Fibroblast of skin of left biceps (primary cell): ENCODE results near the gene NR1H3.

ENCODE experiments used
- DNase-seq, 2 experiments: peaks; one replicate each; pipeline ENCODE4 v3.0.0-alpha.2; 2013; ENCODE audit warnings: low read depth in 2 of 2

Gene NR1H3

DNA sequence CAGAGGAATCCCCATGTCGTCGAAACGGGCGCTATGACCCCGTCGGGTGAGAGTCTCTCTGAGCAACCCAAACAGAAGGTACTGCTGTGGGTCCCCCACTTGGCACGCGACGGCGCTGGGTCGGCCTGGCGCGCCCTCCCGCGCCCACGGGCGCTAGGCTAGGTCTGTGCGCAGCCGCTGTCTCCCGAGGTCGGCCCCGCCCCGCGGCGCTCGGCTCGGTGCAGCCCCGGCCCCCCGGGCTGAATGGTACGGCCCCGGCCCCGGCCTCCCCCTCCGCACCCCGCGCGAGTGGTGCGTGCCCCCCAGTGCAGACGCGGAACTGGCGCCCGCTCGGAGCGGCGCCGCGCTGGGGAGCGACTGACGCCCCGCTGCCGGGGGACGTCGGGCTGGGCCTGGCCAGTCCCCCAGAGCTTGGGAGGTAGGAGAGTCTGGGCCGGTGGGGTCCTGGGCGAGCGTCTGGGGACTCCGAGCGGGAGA, 12.1 kb downstream of the NR1H3 start, which contains the start of gene MADD:
Gene MADD, plus strand, starts transcription at position 305 of the 477 bp plus-strand sequence.
- DNase-seq, result peak; percentile 65 to 69

DNA sequence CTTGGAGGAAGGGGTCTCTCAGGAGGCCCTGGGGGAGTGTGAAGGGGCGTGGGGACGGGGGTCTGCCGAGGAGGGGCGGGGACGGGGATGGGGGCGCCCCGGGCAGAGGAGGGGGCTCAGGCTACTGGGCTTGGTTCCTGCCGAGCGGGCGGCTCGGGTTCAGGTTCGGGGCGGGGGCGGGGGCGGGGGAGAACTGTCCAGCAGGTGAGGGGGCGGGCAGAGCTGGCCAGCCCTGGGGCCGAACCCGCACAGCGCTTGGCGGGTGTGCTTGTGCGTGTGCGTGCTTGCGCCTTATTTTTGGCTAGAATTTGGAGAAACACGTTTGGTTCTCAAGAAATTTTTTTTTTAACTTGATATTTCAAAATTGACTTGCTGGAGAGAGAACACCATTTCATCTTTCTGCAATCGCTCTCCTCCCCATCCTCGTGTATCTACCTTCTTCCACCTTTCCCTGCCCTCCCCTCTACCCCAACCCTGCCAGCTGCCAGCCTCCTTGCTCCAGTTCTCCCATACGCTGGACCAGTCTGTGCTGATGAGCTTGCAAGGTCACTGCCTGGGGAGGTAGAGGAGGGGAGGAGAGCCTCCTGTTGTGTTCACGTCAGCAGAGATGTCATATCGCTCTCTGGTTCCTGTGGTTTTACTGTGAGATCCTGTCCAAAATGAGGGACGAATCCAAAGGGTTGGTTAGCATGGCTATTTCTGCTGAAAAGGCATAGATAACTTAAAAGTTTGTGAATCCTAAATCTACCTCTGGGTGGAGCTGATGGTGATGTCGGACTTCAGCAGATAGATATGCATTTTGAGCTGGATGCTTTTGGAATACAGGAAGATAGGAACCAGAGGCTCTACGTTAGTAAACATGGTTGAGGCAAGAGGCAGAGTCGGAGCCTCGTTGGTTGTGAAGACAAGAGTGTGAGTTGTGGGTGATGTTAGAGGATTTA, 12.8 kb downstream of the NR1H3 start:
- no peak for DNase-seq

DNA sequence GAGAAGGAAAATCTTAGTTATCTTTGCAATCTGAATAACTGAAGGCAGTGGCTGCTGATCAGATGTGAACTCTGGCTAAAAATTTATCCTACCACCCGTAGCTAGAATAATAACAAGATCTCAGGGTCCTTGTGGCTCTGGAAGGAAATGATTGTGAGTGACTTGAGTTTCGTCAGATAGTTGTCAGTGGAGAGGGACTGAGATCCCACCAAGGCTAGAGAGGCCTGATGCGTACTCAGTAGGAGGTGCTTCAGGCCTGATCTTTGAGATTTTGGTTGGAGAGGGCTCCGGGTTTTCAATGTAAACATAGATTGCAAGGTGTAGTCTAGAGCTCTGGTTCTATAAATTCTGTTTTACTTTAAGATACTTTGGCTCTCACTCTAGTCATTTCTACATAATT, 13.5 kb downstream of the NR1H3 start:
- no peak for DNase-seq

DNA sequence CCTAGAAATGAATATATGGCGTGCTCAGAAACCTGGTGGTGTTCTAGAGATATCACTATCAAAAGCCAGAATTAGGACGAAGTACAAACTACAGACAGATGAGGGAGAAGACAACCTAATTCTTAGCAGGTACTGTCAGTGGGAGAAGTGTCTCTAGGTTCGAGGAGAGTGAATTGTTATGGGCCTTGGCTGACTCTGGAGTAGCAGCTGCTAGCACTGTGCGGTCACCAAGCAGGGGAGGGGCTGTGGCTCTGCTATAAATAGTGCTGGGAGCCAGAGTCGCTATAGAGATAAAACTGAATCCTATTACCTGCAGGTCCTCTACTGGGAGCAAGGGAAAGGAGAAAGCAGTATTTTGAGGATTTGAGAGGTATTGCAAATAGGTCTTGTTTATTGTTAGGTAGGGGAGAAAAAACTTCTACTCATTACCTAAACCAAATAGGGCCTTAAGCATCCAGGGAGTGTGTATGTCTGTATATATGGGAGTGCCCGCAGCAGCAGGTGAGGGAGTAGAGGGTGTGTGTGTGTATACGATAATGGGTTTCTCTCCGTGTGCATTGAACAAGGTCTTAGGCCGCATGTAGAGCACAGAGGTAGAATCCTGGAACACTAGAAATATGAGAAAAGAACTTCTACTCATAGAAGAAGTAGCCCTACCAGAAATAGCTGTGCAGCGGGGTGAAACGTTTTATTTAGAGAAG, 14.3 kb downstream of the NR1H3 start:
- DNase-seq, result no peak

DNA sequence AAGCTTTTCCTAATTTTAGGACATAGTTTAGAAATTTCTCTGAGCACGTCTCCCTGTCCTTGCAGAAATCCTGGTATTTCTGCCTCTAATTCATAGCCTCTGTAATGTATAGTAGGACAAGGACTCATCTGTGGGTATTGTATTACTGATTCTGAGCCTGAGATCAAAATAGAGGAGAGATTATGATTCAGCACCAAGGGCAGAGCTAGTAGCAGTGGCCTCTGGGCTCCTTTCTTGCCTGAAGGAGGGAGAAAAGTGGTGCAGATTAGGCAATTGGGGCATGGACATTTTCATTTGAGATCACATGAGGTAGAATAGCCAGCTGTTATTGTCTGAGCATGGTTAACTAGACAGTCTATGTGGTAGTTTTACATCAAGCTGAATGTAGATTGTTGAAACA, 14.9 kb downstream of the NR1H3 start:
- no peak for DNase-seq

DNA sequence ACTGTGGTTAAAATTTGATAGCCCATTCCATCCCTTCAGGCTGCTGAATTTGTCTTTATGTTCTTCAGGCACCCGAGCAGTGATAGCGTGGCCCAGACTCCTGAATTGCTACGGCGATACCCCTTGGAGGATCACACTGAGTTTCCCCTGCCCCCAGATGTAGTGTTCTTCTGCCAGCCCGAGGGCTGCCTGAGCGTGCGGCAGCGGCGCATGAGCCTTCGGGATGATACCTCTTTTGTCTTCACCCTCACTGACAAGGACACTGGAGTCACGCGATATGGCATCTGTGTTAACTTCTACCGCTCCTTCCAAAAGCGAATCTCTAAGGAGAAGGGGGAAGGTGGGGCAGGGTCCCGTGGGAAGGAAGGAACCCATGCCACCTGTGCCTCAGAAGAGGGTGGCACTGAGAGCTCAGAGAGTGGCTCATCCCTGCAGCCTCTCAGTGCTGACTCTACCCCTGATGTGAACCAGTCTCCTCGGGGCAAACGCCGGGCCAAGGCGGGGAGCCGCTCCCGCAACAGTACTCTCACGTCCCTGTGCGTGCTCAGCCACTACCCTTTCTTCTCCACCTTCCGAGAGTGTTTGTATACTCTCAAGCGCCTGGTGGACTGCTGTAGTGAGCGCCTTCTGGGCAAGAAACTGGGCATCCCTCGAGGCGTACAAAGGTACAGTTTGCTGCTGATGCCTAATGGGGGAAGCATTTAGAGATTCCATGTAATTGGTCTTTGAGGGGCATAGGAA, 16.9 kb downstream of the NR1H3 start:
- no peak for DNase-seq

DNA sequence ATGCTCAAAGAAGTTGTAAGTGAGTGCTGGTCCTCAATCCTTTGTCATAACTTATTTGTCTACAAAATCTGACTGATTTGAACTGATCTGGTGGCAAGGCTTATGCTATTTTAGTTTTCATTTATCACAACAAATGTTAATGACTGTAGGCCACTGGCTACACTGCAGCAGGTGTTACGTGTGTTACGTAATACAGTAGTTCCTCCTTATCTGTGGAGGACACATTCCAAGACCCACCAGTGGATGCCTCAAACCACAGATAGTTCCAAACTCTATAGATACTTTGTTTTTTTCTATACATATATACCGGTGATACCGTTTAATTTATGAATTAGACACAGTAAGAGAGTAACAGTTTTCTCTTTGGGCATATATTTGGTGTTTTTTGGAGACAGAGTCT, 19.1 kb downstream of the NR1H3 start:
- DNase-seq, result no peak

DNA sequence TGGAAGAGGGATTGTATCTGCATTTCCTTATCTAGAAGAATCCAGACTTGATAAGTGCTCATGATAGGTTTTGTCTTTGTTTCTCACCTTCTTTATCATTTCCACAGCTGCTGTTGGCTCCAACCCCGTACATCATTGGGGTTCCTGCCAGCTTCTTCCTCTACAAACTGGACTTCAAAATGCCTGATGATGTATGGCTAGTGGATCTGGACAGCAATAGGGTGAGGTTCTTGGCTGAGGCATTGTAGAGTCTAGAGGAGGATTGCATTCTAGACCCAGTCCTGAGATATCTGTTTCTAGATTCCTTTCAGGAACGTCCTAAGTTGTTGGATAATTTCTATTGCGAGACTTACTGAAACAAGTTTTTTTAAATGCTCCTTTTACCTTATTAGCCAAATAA, 20.3 kb downstream of the NR1H3 start:
- no peak for DNase-seq

DNA sequence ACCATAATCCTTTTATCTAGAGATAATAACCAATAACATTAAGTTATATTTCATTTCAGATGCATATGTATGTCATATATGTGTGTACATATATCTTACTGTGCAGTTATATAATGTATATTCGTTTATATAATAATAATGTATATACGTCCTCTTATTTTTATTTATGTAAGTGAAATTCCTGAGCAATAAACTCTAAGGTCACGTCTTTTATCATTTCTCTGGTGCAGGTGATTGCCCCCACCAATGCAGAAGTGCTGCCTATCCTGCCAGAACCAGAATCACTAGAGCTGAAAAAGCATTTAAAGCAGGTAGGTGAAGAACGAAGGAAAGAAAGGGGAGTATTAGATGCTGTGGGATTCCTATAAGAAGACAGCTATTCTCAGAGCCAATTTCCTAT, 21.0 kb downstream of the NR1H3 start:
- DNase-seq, result no peak

DNA sequence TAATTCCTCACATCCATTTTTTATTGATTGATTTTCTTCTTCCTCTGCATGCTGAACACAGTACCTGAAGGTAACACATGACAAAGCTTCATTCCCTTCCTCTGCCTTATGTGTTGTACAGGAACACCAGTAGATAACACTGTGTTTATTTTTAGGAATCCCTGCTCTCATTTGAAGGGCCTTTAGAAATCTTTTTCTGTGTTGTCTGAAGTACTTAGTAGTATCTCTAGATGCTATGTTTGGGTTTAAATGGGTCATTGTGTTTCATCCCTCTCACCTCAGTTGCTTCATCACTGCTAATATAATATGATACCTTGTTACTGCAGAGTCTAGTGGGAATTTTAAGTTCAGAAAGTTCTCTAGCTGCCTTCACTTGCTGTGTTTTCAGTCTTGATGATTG, 22.3 kb downstream of the NR1H3 start:
- no peak for DNase-seq

DNA sequence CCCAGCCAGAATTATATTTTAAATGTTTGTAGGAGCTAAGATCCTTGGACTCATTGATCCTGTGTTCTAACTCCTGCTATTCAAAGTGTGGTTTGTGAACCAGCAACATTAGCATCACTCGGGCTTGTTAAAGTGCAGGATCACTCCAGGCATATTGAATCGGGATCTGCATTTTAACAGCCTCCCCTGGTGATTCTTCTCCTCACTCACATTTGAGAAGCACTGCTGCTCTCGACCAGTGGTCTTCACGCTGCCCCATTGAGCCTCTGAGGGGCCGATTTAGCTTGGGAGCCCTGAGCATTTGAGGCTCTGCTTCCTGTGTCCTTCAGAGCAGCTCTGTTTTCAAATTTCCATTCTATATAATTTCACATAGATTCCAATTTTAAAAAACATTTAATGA, 23.1 kb downstream of the NR1H3 start:
- no peak for DNase-seq

DNA sequence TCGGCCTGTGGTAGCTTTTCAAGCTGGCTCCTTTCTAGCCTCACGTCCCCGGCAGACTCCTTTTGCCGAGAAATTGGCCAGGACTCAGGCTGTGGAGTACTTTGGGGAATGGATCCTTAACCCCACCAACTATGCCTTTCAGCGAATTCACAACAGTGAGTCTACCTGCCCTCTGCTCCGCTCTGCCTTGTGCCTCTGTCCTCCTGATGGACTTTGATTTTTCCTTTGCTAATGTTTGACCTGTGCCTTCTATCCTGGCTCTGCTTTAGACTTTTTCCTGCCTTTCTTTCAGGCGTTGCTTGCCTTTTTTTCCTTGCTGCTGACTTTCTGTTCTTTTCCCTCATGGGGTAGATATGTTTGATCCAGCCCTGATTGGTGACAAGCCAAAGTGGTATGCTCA, 24.7 kb downstream of the NR1H3 start:
- DNase-seq, result no peak

DNA sequence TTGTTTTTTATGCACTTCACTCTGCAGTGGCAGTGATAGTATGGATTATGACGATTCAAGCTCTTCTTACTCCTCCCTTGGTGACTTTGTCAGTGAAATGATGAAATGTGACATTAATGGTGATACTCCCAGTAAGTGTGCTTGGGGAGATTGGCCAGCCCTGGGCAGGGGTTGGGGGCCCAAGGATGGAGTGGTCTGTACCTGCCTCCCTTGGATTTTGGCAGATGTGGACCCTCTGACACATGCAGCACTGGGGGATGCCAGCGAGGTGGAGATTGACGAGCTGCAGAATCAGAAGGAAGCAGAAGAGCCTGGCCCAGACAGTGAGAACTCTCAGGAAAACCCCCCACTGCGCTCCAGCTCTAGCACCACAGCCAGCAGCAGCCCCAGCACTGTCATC, 26.4 kb downstream of the NR1H3 start:
- no peak for DNase-seq

DNA sequence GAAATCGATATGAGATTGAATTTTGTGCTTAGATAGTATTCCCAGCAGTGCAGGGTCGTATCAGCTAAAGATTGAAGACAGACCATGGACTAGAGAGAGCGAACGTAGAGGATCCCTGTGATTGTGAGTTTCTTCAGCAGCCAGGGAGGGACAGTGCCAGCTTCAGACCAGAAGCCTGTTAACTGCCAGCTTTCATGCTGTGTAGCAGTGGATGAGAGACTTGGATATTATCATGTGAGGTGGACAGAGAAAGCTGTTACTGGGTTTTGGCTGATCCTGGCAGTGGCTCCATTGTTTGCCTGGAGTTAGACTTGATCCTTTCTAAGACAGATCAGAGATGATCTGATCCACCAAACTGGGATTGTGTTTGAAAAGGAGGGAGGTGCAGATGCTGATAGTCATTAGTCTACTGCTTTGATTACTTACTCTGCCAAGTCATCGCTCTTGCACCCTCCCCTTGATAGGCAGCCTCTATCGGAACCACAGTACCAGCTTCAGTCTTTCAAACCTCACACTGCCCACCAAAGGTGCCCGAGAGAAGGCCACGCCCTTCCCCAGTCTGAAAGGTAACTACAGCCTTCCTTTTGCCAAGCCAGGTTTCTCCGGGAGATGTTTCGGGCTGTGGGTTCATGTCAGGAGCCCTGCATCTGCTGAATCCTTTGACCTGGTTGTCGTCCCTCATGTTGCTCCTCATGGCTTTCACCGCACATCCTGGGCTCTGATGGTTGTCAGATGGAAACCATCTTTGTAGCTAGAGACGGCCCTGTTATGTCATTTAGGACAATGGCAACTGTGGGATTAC, 28.4 kb downstream of the NR1H3 start:
- DNase-seq, result no peak

DNA sequence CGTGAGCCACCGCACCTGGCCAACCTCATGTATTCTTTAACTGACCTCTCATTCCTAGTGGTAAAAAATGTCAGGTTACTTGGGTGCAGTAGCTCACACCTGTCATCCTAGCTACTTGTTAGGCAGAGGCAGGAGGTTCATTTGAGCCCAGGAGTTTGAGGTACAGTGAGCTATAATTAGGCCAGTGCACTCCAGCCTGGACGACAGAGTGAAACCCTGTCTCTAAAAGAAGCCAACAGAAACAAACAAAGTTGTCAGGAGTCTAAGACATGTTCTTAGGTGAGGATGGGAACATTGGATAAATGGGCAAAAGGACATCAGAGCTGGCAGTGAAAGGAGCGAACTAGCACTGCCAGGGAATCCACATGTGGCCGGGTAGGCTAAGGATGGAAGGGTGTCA, 30.3 kb downstream of the NR1H3 start:
- no peak for DNase-seq

DNA sequence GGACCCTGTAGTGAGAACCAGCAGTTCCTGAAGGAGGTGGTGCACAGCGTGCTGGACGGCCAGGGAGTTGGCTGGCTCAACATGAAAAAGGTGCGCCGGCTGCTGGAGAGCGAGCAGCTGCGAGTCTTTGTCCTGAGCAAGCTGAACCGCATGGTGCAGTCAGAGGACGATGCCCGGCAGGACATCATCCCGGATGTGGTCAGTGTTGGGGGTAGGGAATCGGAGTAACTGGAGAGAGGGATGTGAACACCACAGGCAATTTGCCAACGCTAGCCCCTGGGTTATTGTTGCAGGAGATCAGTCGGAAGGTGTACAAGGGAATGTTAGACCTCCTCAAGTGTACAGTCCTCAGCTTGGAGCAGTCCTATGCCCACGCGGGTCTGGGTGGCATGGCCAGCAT, 32.1 kb downstream of the NR1H3 start:
- no peak for DNase-seq

DNA sequence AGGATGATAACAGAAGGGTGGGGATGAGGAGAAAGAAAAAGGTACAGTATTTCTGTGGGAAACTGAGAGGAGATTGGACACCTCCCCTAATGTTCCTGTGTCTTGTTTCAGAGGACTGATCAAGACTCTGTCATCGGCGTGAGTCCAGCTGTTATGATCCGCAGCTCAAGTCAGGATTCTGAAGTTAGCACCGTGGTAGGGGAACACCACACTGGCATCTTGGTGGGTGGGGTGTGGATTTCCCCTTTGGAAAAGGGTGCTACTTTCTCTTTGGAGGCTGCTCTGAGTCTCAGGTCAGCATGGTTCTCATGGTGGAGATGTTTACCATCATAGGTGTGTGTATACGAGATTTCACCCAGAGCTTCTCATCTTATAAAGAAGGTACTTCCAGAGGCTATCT, 37.6 kb downstream of the NR1H3 start:
- no peak for DNase-seq

DNA sequence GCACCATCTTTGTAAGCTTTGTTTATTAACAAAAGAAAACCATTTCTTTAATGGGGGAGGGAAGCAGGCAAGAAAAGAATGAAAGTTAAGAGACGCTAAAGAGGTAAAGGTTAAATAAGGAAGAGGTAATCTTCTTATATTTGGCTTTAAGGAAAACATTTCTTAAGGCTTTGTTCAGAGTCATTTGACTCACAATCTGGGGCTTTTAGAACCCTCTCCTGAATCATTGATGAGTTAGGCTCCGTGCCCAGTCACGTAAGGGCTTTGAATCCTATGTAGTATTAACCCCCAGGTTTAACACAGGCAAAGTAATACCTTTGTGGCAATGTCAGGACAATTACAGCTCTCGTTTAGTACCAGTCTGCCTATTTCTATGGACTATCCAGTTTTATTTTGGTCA, 38.2 kb downstream of the NR1H3 start:
- DNase-seq, result no peak

DNA sequence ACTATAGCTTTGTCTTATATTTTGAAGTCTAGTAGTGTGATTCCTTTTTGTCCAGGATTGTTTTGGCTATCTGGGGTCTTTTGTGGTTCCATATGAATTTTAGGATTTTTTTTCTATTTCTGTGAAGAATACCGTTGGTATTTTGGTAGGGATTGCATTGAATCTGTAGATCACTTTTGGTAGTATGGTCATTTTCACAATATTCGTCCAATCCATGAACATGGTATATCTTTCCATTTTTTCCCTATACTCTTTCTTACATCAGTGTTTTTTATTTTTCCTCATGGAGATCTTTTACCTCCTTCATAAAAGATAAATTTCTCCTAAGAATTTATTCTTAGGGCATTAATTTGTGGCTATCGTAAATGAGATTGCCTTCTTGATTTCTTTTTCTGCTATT, 41.3 kb downstream of the NR1H3 start:
- no peak for DNase-seq

DNA sequence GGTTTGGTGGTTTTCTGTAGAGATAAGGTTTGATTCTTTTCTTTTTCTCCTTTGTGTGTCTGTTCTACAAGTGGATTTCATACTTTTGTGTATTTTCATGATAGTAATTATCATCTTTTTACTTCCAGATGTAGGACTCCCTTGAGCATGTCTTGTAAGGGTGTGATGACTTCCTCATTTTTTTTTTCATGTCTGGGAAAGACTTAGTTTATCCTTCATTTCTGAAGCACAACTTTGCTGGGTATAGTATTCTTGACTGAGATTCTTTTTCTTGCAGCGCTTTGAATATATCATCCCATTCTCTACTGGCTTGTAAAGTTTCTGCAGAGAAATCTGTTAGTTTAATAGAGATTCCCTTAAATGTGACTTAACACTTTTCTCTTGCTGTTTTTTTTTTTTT, 45.1 kb downstream of the NR1H3 start:
- DNase-seq, result no peak

DNA sequence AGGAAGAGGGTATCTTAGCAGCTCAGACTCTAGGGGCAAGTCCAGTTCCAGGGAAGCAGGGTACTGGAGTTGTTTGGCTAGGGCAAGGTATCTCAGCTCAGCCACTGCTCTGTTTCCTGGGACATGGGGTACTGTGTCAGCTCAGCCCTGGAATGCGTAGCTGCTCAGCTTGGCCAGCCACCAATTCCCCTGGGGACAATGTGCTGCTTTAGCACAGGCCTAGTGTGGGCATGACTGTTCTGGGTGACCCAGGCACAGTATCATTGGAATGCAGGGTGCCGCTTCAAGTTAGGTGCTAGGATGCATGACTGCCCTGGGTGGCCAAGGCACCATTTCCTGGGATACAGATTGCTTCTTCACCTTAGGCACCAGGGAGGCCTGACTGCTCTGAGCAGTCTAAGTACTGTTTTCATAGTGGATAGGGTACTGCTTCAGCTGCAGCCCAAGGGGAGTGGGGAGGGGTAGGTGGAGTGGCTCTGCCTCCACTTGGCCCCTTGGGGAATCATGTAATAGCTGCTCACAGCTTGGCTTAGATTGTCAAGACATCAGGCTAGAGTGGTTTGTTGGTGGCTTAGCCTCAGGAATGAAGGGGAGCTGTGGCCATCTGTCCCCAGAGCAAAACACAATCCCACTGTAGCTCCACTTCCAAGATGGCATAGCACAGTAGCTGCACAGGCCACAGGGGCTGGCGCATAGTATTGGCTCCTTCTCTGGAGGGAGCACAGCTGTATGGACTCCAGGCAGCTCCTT, 48.1 kb downstream of the NR1H3 start:
- DNase-seq, result no peak
